ENCODE results near the gene C4orf50. TPM values are rescaled to one million over a fixed set of nuclear protein-coding genes. Genes with fewer than 3 reads are reported as not detected.
"Not testable (repeated sequence)": the region's sequence is repeated elsewhere in the genome, so short reads cannot be mapped to it uniquely, and the experiment has no call there.

Gene C4orf50
- total and polyA plus RNA-seq, 8 donors, result 0.01 to 0.10 (median 0.01) TPM; not detected in 1

DNA sequence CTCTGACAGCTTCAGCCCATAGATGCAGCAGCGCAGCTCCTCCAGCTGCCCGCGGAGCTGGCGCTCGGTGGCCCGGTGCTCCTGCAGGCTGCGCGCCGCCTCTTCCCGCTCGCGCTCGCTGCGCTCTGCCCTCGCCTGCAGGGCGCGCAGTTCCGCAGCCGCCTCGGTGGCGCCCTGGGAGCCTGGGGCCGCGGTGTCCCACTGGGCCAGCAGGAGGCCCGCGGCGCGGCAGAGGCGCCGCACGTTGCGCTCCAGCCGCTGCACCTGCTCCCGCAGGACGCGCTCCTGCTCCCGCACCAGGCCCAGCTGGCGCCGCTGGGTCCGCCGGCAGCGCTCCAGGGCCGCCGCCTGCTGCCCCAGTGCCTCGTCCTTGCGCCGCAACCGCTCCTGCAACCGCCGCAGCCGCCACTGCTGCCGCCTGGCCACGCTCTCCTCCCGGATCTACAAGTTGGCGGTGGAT, 10.1 kb downstream of the C4orf50 start:
- TF ChIP-seq, protein P1, sequence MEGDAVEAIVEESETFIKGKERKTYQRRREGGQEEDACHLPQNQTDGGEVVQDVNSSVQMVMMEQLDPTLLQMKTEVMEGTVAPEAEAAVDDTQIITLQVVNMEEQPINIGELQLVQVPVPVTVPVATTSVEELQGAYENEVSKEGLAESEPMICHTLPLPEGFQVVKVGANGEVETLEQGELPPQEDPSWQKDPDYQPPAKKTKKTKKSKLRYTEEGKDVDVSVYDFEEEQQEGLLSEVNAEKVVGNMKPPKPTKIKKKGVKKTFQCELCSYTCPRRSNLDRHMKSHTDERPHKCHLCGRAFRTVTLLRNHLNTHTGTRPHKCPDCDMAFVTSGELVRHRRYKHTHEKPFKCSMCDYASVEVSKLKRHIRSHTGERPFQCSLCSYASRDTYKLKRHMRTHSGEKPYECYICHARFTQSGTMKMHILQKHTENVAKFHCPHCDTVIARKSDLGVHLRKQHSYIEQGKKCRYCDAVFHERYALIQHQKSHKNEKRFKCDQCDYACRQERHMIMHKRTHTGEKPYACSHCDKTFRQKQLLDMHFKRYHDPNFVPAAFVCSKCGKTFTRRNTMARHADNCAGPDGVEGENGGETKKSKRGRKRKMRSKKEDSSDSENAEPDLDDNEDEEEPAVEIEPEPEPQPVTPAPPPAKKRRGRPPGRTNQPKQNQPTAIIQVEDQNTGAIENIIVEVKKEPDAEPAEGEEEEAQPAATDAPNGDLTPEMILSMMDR (IDR thresholded peaks at IDR 0.05), result no peak
- H3K27ac ChIP-seq, result no peak overlapping the region
- no peak for ATAC-seq
- no peaks in the 10 kb centered on the region for H3K9me3 ChIP-seq
- H3K27me3 ChIP-seq, result peaks cover 0 to 64% of the 10 kb centered on the region in 2 donors
- no peak overlapping the region for H3K4me3 ChIP-seq
- H3K4me1 ChIP-seq, result no peaks in the 10 kb centered on the region
- no peaks in the 10 kb centered on the region for H3K36me3 ChIP-seq
- intact Hi-C loops (cut with DNase I), result no loop called here
- DNase-seq, result peak in 2 of 4 donors; percentile 23 to 73

GRCh38 chr4:6005175-6005574, 13.1 kb downstream of the C4orf50 start:
- Histone ChIP-seq H3K27ac (no peak overlapping the region), H3K36me3 (no peaks in the 10 kb centered on the region), H3K4me1 (no peaks in the 10 kb centered on the region), H3K9me3 (no peaks in the 10 kb centered on the region), H3K4me3 (no peak overlapping the region), H3K27me3 (peaks cover 0 to 54% of the 10 kb centered on the region in 2 donors)
- intact Hi-C loops (cut with DNase I), result no loop called here
- TF ChIP-seq, protein P1 (IDR thresholded peaks at IDR 0.05), result no peak
- no peak for ATAC-seq
- no peak for DNase-seq

GRCh38 chr4:6003485-6003884, 14.7 kb downstream of the C4orf50 start:
- H3K27ac ChIP-seq; intact Hi-C loops (cut with DNase I); H3K36me3 ChIP-seq; DNase-seq; ATAC-seq; H3K9me3 ChIP-seq; H3K4me1 ChIP-seq; H3K4me3 ChIP-seq: not testable (repeated sequence)
- peaks cover 0 to 56% of the 10 kb centered on the region in 2 donors for H3K27me3 ChIP-seq

- H3K9me3 ChIP-seq, result no peaks in the 10 kb centered on the region
- DNase-seq (no peak), ATAC-seq (no peak)
- H3K4me1 ChIP-seq, result no peaks in the 10 kb centered on the region
- no peaks in the 10 kb centered on the region for H3K36me3 ChIP-seq
- H3K4me3 ChIP-seq, result no peak overlapping the region
- peaks cover 0 to 52% of the 10 kb centered on the region in 2 donors for H3K27me3 ChIP-seq
- no peak overlapping the region for H3K27ac ChIP-seq
- TF ChIP-seq, protein P1 (IDR thresholded peaks at IDR 0.05), result no peak
- intact Hi-C loops (cut with DNase I), result no loop called here
Observed at GRCh38 chr4:6002926-6003325, 15.3 kb downstream of the C4orf50 start.

DNA sequence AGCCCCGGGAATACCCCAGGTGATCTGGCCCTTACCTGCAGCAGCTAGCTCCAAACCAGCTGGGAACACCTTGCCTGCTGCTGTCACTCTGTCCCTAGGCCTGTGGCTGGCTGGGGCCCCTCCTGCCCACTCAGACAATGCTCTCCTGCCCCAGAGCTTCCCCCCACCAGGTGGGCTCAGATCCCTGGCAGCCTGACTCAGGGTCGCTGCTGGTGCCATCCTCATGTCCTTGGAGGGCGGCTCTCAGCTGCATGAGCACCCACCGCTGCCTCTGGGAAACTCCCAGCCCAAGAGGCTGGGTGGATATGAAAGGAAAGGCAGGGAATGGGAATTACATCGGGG, 15.8 kb downstream of the C4orf50 start:
- H3K27me3 ChIP-seq, result peaks cover 0 to 47% of the 10 kb centered on the region in 2 donors
- H3K27ac ChIP-seq, result no peak overlapping the region
- TF ChIP-seq, protein P1 (IDR thresholded peaks at IDR 0.05), result no peak
- DNase-seq, result no peak
- no peaks in the 10 kb centered on the region for H3K36me3 ChIP-seq
- H3K4me1 ChIP-seq, result no peaks in the 10 kb centered on the region
- no peak overlapping the region for H3K4me3 ChIP-seq
- no peaks in the 10 kb centered on the region for H3K9me3 ChIP-seq
- intact Hi-C loops (cut with DNase I), result no loop called here
- ATAC-seq, result no peak
